ENCODE results near the gene KCNQ1.

KCNQ1 gene

DNA sequence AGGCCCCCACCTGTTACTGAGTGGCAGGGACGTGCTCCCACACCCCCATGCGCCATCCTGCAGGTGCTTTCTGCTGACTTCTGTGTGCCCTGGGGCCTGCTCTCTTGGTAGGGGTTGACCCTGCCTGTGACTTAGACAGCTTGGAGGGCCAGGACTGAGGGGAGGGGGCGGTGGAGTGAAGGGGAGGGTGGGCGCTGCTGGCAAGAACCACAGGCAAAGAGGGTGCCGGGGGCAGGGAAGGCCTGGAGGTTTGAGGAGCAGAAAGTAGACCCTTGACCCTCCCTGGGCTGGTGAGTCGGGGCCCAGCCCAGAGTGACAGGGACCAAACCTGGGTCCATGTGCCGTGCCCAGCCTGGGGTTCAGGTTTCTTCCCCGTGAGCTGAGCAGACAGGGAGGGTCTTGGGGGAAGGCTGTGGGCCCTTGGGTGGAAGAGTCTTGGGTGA, 17.8 kb downstream of the KCNQ1 start:
- TF ChIP-seq, protein P1, sequence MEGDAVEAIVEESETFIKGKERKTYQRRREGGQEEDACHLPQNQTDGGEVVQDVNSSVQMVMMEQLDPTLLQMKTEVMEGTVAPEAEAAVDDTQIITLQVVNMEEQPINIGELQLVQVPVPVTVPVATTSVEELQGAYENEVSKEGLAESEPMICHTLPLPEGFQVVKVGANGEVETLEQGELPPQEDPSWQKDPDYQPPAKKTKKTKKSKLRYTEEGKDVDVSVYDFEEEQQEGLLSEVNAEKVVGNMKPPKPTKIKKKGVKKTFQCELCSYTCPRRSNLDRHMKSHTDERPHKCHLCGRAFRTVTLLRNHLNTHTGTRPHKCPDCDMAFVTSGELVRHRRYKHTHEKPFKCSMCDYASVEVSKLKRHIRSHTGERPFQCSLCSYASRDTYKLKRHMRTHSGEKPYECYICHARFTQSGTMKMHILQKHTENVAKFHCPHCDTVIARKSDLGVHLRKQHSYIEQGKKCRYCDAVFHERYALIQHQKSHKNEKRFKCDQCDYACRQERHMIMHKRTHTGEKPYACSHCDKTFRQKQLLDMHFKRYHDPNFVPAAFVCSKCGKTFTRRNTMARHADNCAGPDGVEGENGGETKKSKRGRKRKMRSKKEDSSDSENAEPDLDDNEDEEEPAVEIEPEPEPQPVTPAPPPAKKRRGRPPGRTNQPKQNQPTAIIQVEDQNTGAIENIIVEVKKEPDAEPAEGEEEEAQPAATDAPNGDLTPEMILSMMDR (IDR thresholded peaks at IDR 0.05; ENCODE audit: borderline replicate concordance, insufficient read depth, low read depth, low read length) = no peak
- H3K4me3 ChIP-seq (ENCODE audit: low read depth, low read length) = no peak overlapping the region

DNA sequence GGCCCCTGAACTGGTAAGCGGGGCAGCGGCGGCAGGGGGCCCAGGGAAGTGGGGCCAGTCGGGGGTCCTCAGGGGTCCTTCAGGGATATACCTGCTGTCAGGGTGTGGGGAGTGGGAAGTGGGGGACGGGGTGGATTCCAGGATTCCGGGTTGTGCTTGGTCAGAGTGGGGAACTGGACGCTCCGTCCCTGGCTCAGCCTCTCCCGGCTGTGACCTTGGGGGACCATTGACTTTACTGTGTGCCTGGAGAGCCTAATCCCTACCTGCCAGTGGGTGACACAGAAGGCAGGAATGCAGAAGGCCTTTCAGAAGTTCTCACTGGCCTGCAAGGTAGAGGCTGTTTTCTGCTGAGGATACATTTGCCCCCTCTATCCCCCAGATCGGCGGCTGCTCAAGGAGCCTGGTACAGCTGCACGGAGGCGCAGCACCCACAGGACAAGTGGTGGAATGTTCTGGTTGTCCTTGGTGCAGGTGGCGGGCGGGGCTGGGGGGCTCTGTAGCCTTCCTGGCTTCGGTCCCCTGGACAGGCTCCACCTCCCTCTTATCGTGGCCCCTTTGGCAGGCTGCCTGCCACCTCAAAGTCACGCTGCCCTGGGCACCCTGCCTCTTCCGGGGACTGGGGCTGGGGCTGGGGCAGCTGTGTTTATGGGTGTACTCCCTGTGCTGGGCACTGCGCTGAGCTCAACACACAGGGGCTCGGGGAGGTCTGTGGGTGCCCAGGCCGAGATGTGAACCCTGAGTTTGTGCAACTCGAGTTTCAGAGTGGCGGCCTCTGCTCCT, 18.4 kb downstream of the KCNQ1 start:
- TF ChIP-seq, protein P1 (IDR thresholded peaks at IDR 0.05; ENCODE audit: borderline replicate concordance, insufficient read depth, low read depth, low read length) = no peak

DNA sequence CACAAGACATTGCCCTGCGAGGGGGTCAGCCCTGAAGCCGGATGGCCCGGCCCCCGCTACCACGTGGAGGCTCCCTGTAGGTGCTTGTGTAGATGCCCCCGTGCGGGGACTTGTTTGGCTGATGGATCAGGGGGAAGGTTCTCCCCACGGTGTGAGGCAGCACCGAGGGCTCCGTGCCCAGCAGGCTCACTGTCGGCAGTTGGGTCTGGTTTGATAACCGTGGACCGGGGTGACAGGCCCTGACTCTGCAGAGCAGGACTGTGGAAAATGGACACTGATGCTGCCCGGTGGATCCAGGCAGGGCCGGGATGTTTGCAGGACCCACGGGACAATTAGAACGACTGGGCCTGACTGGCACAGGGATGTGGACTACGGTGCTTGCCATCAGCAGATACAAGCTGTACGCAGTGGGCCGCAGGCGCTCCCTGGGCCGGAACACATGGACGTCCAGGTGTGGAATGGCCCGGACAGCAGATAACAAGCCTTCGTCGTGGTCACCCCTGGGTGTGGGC, 19.0 kb downstream of the KCNQ1 start:
- H3K4me3 ChIP-seq (ENCODE audit: low read depth, low read length) = no peak overlapping the region
- TF ChIP-seq, protein P1 (IDR thresholded peaks at IDR 0.05; ENCODE audit: borderline replicate concordance, insufficient read depth, low read depth, low read length) = no peak

More for the DNA sequence above, 18.4 kb downstream of the KCNQ1 start:
- no peak overlapping the region for H3K4me3 ChIP-seq (ENCODE audit: low read depth, low read length)

DNA sequence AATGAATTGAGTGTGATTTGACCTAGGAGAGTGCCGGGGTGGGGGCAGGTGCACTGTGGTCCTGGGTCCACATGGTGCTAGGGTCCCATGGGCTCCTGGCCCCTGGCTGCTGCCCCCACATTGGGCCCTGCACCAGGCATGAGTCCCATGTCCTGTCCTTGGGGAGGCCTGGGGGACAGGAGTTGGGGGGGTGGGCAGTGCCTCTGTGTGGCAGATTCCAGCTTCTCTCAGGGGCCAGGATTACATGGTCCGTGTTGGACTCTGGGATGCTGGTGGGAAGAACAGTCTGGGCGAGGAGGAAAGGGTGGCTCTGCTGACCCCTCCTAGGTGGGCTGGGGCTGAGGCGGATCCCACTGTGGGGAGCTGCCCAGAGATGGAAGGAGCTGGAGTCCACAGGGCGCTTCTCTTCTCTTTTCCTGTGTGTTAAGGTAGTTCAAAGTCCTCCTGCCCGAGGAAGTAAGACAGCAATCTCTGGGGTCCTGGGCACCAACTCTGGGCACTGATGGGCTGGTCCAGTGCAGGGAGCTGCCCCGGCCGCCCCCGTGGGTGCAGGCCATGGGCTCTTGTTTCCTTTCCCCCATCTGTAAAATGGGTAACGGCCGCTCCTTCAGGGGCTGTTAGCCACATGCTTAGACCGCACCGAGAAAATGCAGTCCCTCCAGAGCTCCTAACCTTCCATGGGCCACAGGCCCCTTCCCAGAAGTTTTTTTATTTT, 19.8 kb downstream of the KCNQ1 start:
- H3K4me3 ChIP-seq (ENCODE audit: low read depth, low read length) = no peak overlapping the region
- TF ChIP-seq, protein P1 (IDR thresholded peaks at IDR 0.05; ENCODE audit: borderline replicate concordance, insufficient read depth, low read depth, low read length) = no peak

DNA sequence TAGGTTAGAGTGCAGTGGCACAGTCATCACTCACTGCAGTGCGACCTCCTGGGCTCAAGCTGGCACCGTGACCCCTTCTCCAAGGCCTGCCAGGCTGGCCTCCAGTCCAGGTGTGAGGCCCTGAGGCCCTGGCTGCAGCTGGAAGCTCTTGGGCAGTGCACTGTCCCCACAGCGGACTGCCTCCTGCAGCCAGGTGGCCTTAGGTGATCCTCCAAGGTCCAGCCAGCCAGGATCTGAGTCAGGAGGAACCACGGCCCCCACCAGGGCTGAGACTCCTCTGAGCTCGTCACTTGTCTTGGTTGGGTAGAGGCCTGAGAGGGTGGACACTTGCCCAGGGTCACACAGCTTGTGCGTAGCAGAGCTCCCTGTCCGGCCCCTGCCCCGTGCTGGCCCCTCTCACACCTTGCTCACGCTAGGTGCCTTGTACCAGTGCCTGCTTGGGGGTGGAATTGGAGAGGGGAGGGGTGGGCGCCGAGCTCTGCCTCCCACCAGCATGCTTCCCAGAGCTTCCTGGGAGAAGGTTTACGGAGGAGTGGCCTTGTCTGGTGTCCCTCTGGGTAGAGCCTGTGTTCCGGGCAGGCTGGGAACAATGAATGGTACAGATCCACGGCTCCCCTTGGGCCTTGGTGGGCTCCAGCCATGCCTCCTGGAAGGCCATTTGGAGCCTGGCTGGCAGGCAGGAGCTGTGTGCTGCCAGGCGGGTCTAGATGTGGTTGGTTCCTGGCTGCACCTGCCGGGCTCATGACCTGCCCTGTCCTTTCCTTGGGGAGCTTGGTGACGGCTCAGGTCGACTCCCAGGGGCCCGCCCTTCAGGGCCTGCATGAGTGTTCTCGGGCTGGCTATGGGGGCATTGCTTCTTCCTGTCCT, 20.6 kb downstream of the KCNQ1 start:
- no peak overlapping the region for H3K4me3 ChIP-seq (ENCODE audit: low read depth, low read length)
- TF ChIP-seq, protein P1 (IDR thresholded peaks at IDR 0.05; ENCODE audit: borderline replicate concordance, insufficient read depth, low read depth, low read length) = no peak

DNA sequence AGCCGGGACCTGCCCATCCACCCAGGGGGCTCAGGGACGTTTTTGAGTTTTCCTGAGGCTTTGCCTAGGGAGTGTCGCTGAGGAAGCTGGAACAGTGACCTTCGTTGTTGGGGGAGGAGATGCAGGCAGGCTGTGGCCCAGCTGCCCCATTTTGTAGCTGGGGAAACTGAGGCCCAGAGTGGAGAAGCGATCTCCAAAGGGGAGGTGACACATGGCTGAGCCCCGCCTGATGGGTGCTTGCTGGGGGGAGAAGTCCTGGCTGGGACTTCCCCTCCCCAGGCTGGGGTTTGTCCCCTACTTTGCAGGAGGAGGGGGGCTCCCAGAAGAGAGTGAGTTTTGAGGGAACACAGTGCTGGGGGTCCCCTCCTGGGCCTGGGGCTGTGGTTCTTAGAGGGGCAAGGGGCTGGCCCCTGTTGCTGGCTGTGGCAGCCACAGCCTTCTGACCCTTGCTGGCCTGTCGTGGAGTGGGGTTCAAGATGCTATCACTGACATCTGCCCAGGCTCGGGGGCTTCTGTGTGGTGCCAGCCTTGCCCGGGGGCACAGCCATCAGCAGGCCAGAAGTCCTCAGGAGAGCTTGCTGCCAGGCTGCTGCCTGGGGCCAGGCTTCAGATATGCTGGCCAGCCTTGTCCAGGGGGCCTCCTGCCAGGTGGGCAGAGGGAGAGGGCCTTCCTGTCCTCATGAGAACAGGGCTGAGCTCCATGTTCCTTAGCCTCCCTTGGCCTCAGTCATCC, 21.4 kb downstream of the KCNQ1 start:
- no peak overlapping the region for H3K4me3 ChIP-seq (ENCODE audit: low read depth, low read length)
- TF ChIP-seq, protein P1 (IDR thresholded peaks at IDR 0.05; ENCODE audit: borderline replicate concordance, insufficient read depth, low read depth, low read length) = no peak

All from GM12875 (cell line).